Activated B cell treated with CpG ODN at 0.5 μM for 24 hours (primary cell): ENCODE measurements around the gene MAP3K2. TPM values are rescaled to one million over a fixed set of nuclear protein-coding genes. Genes with fewer than 3 reads are reported as not detected.

Source experiments
- ATAC-seq: fragments of 200-7000 bp; cut with Tn5 transposase; one replicate; pipeline ENCODE4 v1.10.0; 2021; ENCODE audit warnings: low read depth, mild to moderate bottlenecking, moderate library complexity
- CTCF ChIA-PET: fragments of 350-600 bp; sonication (Branson Sonifier 250); formaldehyde crosslinking; loops from one replicate; lab custom pipeline; 2021; ENCODE audit warnings: antibody characterized with exemption; lab: Charles Lee
- POLR2A ChIA-PET: fragments of 350-600 bp; sonication (Branson Sonifier 250); formaldehyde crosslinking; loops from one replicate; lab custom pipeline; 2021; ENCODE audit warnings: antibody characterized with exemption; lab: Charles Lee
- DNase-seq: peaks from one replicate; pipeline ENCODE4 v3.0.0; 2022
- H3K27ac Mint-ChIP-seq: one replicate; pipeline ENCODE4 v1.8.0; 2020; ENCODE audit warnings: mixed read lengths
- H3K27me3 Mint-ChIP-seq: one replicate; pipeline ENCODE4 v1.8.0; 2021; ENCODE audit warnings: mixed read lengths
- H3K36me3 Mint-ChIP-seq: one replicate; pipeline ENCODE4 v1.8.0; 2021; ENCODE audit warnings: low read depth, mixed read lengths
- H3K4me1 Mint-ChIP-seq: one replicate; pipeline ENCODE4 v1.8.0; 2021; ENCODE audit warnings: mixed read lengths
- H3K4me3 Mint-ChIP-seq: one replicate; pipeline ENCODE4 v1.8.0; 2020; ENCODE audit warnings: mild to moderate bottlenecking, mixed read lengths
- H3K9me3 Mint-ChIP-seq: one replicate; pipeline ENCODE4 v1.8.0; 2020; ENCODE audit warnings: mixed read lengths
- CTCF ChIP-seq: fragments of 200-600 bp; IDR thresholded peaks from one replicate; pipeline ENCODE4 v1.8.0; 2022; ENCODE audit warnings: antibody characterized with exemption, mild to moderate bottlenecking
- intact Hi-C: fragments of 100-400 bp; cut with micrococcal nuclease; formaldehyde crosslinking; loops from one replicate; pipeline ENCODE4 v1.15.1; 2024
- total RNA-seq: library from RNA; stranded (reverse); gene quantifications from 2 replicates; pipeline ENCODE4 v1.2.3, GENCODE V29; 2022

Gene MAP3K2
- total RNA-seq, 1 donor from 2014 or later: 77.7 TPM

GRCh38 chr2:127261804-127262406, 125.9 kb downstream of the MAP3K2 start:
- intact Hi-C loops: no loop called here
- ChIA-PET POLR2A (no interaction called here), CTCF (interaction anchor here (1.5 kb wide), 1 partner anchor 194 kb away, joined by 4 read pairs; no protein-coding TSS in a partner anchor)
- Mint-ChIP-seq H3K27me3 (no peaks in the 10 kb centered on the region), H3K4me1 (no peaks in the 10 kb centered on the region), H3K4me3 (no peak overlapping the region), H3K27ac (no peak overlapping the region), H3K36me3 (peaks cover 84% of the 10 kb centered on the region), H3K9me3 (no peaks in the 10 kb centered on the region)
- no peak for ATAC-seq
- DNase-seq: no peak
- no peak for TF ChIP-seq CTCF

GRCh38 chr2:127259355-127259754, 128.4 kb downstream of the MAP3K2 start:
- no peak overlapping the region for H3K27ac Mint-ChIP-seq

DNA sequence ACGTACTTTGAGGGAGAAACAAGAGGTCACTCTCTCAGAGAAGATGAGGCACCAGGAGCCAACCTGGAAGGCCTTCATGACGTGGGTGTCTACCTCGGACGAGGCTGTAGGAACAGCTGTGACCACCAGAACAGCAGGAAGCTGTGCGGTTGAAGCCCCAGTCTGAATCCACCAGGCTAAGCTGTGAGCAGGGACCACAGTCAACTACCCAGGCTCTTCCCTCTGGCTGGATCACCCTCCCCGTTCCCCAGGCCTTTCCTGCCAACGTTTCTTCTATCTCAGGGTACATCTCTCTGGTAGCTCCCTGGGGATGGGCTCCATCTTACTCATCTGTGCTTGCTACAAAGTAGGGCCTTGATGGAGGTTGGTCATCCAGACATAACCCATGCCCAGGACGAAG, 130.9 kb downstream of the MAP3K2 start:
- ATAC-seq (no peak), DNase-seq (no peak)
- Mint-ChIP-seq H3K4me3 (no peak overlapping the region), H3K4me1 (no peaks in the 10 kb centered on the region), H3K9me3 (no peaks in the 10 kb centered on the region), H3K27ac (no peak overlapping the region), H3K36me3 (peaks cover 68% of the 10 kb centered on the region), H3K27me3 (no peaks in the 10 kb centered on the region)
- intact Hi-C loops: no loop called here
- ChIA-PET POLR2A (no interaction called here), CTCF (no interaction called here)
- TF ChIP-seq CTCF: no peak

More at GRCh38 chr2:127259355-127259754, 128.4 kb downstream of the MAP3K2 start:
- DNase-seq: no peak
- Mint-ChIP-seq H3K9me3 (no peaks in the 10 kb centered on the region), H3K27me3 (no peaks in the 10 kb centered on the region), H3K4me1 (no peaks in the 10 kb centered on the region), H3K4me3 (no peak overlapping the region), H3K36me3 (peaks cover 82% of the 10 kb centered on the region)
- no peak for TF ChIP-seq CTCF
- ATAC-seq: no peak
- intact Hi-C loops: no loop called here
- CTCF ChIA-PET: no interaction called here
- POLR2A ChIA-PET: no interaction called here

DNA sequence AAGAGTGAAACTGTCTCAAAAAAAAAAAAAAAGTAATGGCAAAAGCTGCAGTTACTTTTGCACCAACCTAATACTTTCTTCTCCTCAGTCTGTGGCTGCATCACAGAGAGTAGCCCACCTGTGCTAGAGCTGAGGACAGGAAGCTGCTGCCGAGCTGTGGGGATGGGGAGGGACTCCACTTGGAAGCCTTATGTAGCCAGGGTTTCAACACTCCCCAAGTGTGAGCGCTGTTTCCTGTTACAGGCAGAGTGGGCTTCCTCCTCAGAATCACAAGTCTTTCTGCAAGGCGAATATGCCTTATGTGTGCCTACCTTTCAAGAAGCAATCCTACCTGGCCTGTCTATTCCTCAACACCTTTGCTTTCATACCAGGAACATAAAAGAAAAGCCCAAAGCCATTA, 131.4 kb downstream of the MAP3K2 start:
- H3K9me3 Mint-ChIP-seq: no peaks in the 10 kb centered on the region
- intact Hi-C loops: no loop called here
- POLR2A ChIA-PET: no interaction called here
- H3K27ac Mint-ChIP-seq: no peak overlapping the region
- no peaks in the 10 kb centered on the region for H3K27me3 Mint-ChIP-seq
- TF ChIP-seq CTCF: no peak
- peaks cover 68% of the 10 kb centered on the region for H3K36me3 Mint-ChIP-seq
- H3K4me1 Mint-ChIP-seq: no peaks in the 10 kb centered on the region
- ATAC-seq (no peak), DNase-seq (no peak)
- no peak overlapping the region for H3K4me3 Mint-ChIP-seq
- CTCF ChIA-PET: no interaction called here

DNA sequence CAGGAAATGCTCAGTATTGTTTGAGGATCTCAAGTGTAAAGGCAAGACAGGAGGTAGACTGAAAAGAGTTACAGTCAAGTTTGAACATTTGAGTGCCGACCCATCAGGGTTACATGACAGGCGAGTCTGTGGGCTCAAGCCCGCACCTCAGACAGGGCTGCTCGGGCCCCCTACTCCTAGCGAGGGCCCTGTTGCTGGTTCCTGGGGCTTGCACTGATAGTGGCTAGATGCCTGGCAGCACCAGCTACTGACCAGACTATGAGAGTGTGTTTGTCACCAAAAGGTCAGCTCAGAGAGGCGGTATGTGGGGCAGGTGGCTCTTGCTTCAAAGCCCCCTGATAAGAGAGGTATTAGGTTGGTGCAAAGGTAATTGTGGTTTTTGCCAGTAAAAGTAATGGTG, 132.1 kb downstream of the MAP3K2 start:
- no peak for TF ChIP-seq CTCF
- no peak overlapping the region for H3K27ac Mint-ChIP-seq

More for the DNA sequence above, 132.1 kb downstream of the MAP3K2 start:
- H3K27me3 Mint-ChIP-seq: no peaks in the 10 kb centered on the region
- H3K36me3 Mint-ChIP-seq: peaks cover 64% of the 10 kb centered on the region
- H3K9me3 Mint-ChIP-seq: no peaks in the 10 kb centered on the region
- CTCF ChIA-PET: no interaction called here
- H3K4me1 Mint-ChIP-seq: no peaks in the 10 kb centered on the region
- POLR2A ChIA-PET: no interaction called here
- ATAC-seq: no peak
- intact Hi-C loops: no loop called here
- DNase-seq: no peak
- no peak overlapping the region for H3K4me3 Mint-ChIP-seq
